ENCODE measurements around the gene SCARF2. TPM values are rescaled to one million over a fixed set of nuclear protein-coding genes. Genes with fewer than 3 reads are reported as not detected.

SCARF2 gene
- total and polyA plus RNA-seq, 2 experiments from 2014 or later, result 1.8 to 16.6 TPM

DNA sequence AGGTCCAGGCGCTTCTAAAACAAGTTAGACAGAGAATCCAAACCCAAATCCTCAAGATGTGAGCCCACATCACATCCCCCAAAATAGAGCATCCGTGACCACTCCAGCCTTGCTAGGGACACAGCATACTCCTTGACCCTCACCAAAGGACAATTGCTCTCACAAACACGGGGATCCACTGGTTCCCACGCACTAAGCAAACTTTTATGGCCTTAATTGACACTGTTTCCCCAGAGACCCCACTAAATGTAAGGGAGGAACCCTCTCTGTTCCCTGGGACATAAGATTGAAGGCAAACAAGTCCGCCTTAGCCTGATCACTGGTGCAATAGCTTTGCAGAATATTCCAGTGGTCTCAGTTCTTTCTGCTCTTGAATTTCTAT, 23.6 kb downstream of the SCARF2 start (continued):
- TF ChIP-seq, protein P1, sequence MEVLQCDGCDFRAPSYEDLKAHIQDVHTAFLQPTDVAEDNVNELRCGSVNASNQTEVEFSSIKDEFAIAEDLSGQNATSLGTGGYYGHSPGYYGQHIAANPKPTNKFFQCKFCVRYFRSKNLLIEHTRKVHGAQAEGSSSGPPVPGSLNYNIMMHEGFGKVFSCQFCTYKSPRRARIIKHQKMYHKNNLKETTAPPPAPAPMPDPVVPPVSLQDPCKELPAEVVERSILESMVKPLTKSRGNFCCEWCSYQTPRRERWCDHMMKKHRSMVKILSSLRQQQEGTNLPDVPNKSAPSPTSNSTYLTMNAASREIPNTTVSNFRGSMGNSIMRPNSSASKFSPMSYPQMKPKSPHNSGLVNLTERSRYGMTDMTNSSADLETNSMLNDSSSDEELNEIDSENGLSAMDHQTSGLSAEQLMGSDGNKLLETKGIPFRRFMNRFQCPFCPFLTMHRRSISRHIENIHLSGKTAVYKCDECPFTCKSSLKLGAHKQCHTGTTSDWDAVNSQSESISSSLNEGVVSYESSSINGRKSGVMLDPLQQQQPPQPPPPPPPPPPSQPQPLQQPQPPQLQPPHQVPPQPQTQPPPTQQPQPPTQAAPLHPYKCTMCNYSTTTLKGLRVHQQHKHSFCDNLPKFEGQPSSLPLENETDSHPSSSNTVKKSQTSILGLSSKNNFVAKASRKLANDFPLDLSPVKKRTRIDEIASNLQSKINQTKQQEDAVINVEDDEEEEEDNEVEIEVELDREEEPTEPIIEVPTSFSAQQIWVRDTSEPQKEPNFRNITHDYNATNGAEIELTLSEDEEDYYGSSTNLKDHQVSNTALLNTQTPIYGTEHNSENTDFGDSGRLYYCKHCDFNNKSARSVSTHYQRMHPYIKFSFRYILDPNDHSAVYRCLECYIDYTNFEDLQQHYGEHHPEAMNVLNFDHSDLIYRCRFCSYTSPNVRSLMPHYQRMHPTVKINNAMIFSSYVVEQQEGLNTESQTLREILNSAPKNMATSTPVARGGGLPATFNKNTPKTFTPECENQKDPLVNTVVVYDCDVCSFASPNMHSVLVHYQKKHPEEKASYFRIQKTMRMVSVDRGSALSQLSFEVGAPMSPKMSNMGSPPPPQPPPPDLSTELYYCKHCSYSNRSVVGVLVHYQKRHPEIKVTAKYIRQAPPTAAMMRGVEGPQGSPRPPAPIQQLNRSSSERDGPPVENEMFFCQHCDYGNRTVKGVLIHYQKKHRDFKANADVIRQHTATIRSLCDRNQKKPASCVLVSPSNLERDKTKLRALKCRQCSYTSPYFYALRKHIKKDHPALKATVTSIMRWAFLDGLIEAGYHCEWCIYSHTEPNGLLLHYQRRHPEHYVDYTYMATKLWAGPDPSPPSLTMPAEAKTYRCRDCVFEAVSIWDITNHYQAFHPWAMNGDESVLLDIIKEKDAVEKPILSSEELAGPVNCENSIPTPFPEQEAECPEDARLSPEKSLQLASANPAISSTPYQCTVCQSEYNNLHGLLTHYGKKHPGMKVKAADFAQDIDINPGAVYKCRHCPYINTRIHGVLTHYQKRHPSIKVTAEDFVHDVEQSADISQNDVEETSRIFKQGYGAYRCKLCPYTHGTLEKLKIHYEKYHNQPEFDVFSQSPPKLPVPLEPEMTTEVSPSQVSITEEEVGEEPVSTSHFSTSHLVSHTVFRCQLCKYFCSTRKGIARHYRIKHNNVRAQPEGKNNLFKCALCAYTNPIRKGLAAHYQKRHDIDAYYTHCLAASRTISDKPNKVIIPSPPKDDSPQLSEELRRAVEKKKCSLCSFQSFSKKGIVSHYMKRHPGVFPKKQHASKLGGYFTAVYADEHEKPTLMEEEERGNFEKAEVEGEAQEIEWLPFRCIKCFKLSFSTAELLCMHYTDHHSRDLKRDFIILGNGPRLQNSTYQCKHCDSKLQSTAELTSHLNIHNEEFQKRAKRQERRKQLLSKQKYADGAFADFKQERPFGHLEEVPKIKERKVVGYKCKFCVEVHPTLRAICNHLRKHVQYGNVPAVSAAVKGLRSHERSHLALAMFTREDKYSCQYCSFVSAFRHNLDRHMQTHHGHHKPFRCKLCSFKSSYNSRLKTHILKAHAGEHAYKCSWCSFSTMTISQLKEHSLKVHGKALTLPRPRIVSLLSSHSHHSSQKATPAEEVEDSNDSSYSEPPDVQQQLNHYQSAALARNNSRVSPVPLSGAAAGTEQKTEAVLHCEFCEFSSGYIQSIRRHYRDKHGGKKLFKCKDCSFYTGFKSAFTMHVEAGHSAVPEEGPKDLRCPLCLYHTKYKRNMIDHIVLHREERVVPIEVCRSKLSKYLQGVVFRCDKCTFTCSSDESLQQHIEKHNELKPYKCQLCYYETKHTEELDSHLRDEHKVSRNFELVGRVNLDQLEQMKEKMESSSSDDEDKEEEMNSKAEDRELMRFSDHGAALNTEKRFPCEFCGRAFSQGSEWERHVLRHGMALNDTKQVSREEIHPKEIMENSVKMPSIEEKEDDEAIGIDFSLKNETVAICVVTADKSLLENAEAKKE (CRISPR knock-in tag; IDR thresholded peaks at IDR 0.05), result no peak
- TF ChIP-seq JUNB (IDR thresholded peaks at IDR 0.05; ENCODE audit: unreplicated experiment), result no peak
- TF ChIP-seq STAT1 (IDR thresholded peaks at IDR 0.05; ENCODE audit: unreplicated experiment), result no peak

DNA sequence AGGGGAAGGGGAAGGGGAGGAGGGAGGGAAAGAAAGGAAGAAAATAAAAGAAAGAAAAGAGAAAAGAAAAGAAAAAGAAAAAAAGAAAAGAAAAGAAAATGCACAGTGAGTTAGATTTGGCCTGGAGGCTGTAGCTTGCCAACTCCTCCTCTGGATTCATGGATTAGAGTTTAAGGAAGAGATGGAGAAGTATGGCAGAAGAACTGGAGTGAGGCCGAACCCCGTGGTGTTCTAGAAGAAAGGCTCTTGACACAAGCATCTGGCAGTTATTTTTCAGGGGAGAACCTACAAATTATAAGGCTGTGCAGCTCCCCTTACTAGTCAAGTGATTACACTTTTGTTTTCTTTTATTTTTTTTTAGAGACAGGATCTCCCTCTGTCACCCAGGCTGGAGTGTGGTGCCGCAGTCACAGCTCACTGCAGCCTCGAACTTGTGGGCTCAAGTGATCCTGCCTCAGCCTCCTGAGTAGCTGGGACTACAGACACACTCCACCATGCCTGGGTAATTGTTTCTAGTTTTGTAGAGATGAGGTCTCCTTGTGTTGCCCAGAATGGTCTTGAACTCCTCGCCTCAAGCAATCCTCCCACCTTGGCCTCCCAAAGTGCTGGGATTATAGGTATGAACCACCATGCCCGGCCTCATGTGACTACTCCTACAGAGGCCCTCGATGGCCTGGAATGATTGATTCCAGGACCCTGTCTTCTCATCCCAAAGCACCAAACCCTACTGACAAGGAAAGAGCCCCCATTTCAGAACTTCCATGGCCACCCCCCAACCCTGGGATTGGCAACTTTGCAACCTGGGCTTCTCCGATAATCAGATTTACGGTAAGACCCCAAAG, 24.2 kb downstream of the SCARF2 start:
- H3F3A ChIP-seq (replicated peaks; ENCODE audit: low read depth), result no peaks in the 10 kb centered on the region
- no peak overlapping the region for H3K4me2 ChIP-seq
- Mint-ChIP-seq H3K27ac (no peak overlapping the region), H3K4me1 (peaks cover 6% of the 10 kb centered on the region; the same call in 2 of the 3 replicates), H3K27me3 (ENCODE audit: insufficient read depth, low read depth, poor library complexity) (peaks cover 1% of the 10 kb centered on the region), H3K9me3 (no peaks in the 10 kb centered on the region), H3K4me3 (no peak overlapping the region), H3K36me3 (ENCODE audit: low read depth) (peaks cover 5% of the 10 kb centered on the region; the same call in 1 of the 3 replicates)
- H3K4me1 ChIP-seq (ENCODE audit: insufficient read depth), result no peaks in the 10 kb centered on the region
- H3K27ac ChIP-seq (ENCODE audit: low read depth), result no peak overlapping the region
- H4K20me1 ChIP-seq (replicated peaks; ENCODE audit: insufficient read depth), result no peaks in the 10 kb centered on the region
- H2AFZ ChIP-seq, result no peak overlapping the region
- ATAC-seq (no peak), DNase-seq (ENCODE audit: low spot score) (no peak)
- H3K9me2 ChIP-seq (ENCODE audit: insufficient read depth), result no peaks in the 10 kb centered on the region
- H3K36me3 ChIP-seq (ENCODE audit: insufficient read depth), result no peaks in the 10 kb centered on the region
- no peaks in the 10 kb centered on the region for H3K79me2 ChIP-seq (replicated peaks; ENCODE audit: insufficient read depth)
- no peaks in the 10 kb centered on the region for H3K27me3 ChIP-seq (ENCODE audit: insufficient read depth)
- H3K4me3 ChIP-seq, result no peak overlapping the region
- TF ChIP-seq, protein P2, sequence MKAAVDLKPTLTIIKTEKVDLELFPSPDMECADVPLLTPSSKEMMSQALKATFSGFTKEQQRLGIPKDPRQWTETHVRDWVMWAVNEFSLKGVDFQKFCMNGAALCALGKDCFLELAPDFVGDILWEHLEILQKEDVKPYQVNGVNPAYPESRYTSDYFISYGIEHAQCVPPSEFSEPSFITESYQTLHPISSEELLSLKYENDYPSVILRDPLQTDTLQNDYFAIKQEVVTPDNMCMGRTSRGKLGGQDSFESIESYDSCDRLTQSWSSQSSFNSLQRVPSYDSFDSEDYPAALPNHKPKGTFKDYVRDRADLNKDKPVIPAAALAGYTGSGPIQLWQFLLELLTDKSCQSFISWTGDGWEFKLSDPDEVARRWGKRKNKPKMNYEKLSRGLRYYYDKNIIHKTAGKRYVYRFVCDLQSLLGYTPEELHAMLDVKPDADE (IDR thresholded peaks at IDR 0.05), result no peak
- TF ChIP-seq, protein P3, sequence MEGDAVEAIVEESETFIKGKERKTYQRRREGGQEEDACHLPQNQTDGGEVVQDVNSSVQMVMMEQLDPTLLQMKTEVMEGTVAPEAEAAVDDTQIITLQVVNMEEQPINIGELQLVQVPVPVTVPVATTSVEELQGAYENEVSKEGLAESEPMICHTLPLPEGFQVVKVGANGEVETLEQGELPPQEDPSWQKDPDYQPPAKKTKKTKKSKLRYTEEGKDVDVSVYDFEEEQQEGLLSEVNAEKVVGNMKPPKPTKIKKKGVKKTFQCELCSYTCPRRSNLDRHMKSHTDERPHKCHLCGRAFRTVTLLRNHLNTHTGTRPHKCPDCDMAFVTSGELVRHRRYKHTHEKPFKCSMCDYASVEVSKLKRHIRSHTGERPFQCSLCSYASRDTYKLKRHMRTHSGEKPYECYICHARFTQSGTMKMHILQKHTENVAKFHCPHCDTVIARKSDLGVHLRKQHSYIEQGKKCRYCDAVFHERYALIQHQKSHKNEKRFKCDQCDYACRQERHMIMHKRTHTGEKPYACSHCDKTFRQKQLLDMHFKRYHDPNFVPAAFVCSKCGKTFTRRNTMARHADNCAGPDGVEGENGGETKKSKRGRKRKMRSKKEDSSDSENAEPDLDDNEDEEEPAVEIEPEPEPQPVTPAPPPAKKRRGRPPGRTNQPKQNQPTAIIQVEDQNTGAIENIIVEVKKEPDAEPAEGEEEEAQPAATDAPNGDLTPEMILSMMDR (conservative IDR thresholded peaks at IDR 0.05; ENCODE audit: low read depth in 2 of 2), result no peak
- TF ChIP-seq EZH2phosphoT487 (IDR thresholded peaks at IDR 0.05; ENCODE audit: unreplicated experiment), result no peak

Data from GM23338 (cell line).